GM12872 (cell line): ENCODE results near the gene SH3PXD2A.

Experiments used
- TF ChIP-seq, protein P1 (sequence below): IDR thresholded peaks from 3 replicates; pipeline ENCODE4 v1.5.1; 2011; ENCODE audit warnings: low read depth, mild to moderate bottlenecking, low read length, moderate library complexity; ENCODE audit not compliant: insufficient read depth

SH3PXD2A gene

DNA sequence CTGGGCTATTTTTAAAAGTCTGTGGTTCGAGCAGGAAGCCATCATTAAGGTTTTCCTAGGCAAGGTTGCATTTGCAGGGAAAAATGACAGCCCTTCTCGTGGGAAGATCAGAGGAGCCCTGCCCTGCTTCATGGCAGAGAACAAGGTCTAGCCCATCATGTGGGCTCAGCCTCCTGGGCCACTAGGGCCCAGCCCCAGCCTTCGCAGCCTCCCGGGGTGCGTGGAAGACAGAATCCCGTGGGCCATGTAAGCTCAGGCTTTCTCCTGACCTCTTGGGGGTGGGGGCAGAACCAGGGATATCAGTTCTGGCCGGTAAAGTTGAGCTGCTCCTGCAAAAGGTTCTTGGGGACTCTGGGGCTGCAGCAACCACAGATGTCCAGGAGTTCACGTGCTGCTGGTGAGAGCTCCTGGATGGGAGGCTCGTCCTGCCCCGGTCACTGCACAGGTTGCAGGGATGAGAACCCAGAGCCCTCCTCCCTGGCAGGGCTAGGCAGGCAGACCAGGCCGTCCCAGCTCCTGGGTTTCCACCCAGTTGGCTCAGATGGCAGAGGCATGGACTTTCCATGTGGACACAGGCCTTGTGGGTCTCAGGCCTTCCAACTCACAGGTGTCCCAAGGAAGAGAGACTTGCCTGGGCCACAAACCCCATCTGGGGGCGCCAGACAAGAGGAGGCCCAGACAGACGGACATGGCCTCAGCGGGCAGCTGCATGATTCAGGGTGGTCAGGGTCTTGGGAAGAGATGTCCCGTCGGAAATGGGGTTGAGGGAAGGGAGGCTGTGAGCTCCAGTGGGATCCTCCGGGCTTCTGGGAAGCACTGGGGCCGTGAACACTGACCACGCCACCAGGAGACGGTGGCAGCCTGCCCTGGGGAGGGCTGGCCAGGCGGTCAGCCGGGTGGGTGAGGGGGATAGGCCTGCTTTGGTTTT, 235.7 kb downstream of the SH3PXD2A start:
- TF ChIP-seq, protein P1, sequence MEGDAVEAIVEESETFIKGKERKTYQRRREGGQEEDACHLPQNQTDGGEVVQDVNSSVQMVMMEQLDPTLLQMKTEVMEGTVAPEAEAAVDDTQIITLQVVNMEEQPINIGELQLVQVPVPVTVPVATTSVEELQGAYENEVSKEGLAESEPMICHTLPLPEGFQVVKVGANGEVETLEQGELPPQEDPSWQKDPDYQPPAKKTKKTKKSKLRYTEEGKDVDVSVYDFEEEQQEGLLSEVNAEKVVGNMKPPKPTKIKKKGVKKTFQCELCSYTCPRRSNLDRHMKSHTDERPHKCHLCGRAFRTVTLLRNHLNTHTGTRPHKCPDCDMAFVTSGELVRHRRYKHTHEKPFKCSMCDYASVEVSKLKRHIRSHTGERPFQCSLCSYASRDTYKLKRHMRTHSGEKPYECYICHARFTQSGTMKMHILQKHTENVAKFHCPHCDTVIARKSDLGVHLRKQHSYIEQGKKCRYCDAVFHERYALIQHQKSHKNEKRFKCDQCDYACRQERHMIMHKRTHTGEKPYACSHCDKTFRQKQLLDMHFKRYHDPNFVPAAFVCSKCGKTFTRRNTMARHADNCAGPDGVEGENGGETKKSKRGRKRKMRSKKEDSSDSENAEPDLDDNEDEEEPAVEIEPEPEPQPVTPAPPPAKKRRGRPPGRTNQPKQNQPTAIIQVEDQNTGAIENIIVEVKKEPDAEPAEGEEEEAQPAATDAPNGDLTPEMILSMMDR = no peak

DNA sequence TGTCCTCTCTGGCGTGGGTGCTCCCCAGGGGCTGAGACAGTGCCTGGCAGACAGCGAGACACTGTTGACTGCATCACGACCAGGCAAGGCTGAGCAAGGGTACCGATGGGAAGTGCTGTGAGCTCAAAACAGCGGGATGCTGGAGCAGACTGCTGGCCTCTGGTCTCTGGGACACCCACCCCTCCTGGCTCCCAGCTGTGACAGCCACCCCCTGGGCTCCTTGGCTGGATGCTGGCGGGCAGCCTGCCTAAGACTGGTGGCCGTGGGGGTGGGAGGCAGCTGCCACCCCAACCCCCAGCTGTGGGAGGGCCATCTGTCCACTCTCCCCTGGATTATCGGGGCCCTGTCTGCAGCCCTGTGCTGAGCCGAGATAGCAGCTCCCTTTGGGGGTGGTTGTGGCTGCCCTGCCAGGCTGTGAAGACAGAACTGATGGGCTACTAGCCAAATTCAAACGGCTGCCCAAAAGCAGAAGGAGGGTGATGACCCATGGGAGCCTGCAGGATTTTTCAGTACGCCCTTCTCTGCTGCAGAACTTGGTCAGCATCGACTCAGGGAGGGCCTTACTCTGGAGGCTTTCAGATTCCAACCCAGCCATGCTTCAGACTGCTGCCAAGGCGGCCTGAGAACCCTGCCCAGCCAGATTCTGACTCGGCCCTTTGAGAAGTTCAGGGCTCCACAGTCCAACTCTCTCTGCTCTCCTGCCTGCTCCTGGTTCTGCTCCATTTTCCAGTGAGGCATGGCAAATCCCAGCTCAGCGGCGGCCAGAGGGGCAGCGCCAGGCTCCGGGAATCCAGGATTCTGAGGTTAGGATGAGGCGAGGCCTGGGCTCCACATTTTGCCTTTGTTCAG, 236.6 kb downstream of the SH3PXD2A start:
- TF ChIP-seq, protein P1 = no peak

GRCh38 chr10:103617602-103618385, 237.6 kb downstream of the SH3PXD2A start:
- TF ChIP-seq, protein P1 = no peak

GRCh38 chr10:103616705-103617601, 238.4 kb downstream of the SH3PXD2A start:
- TF ChIP-seq, protein P1 = no peak

DNA sequence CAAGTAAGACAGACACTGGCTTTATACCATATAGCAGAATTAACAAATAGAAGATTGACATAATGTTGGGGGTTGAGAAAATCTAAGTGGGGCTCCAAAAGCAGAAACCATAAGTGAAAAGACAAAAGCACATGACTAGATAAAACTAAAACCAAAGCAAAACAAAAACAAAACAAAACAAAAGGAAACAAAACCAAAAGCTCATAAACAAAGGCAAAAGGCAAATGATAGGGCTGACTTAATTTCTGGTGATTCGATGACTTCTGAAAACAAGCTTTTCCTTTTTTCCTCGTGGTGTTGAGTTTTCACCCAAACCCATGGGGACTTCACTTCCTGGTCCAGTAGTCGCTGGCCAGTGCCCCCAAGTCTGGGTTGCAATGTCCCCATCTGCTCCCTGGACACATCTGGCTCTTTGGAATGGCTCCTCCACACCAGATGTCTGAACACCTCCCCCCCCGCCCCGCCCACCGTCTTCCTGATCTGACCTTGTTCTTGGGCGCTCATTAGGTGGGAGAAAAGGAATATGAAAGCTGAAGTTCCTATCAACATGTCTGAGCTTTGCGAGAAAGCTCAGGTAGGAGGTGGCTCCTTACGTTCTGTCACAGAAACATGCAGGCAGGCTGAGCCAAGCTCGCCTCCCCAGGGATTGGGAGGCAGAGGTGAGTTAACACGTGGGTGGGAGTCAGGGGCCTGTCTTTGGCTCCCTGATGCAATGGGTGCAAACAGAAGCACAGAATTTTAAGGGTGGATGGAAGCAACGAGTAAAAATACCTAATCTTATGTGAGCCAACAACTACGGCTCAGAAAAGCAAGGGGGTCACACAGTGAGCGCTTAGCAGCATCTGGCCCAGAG, 240.8 kb downstream of the SH3PXD2A start:
- TF ChIP-seq, protein P1 = no peak

GRCh38 chr10:103613616-103614015, 241.8 kb downstream of the SH3PXD2A start:
- TF ChIP-seq, protein P1 = no peak
